ENCODE data around the gene IL17C.
"Not testable (repeated sequence)": the region's sequence is repeated elsewhere in the genome, so short reads cannot be mapped to it uniquely, and the experiment has no call there.

Gene IL17C

GRCh38 chr16:88638323-88639230 lies at the start of gene IL17C:
Gene IL17C (plus strand): TSS chr16:88638572. CDS start chr16:88638642, 70 bp downstream.
- no peak for DNase-seq

- DNase-seq: no peak
These were observed 49.6 kb upstream of the IL17C start for GRCh38 chr16:88588754-88589153.

- no peak for DNase-seq
These were observed 48.9 kb upstream of the IL17C start for GRCh38 chr16:88589441-88589840.

- DNase-seq: no peak
These were observed 46.8 kb upstream of the IL17C start for GRCh38 chr16:88591577-88592021.

GRCh38 chr16:88593061-88593460 lies 45.3 kb upstream of the IL17C start:
- DNase-seq: no peak

GRCh38 chr16:88593489-88593888 lies 44.9 kb upstream of the IL17C start:
- DNase-seq: no peak

- DNase-seq: no peak
These were observed 44.5 kb upstream of the IL17C start for GRCh38 chr16:88593910-88594309.

- no peak for DNase-seq
These were observed 43.3 kb upstream of the IL17C start for GRCh38 chr16:88595101-88595500.

- DNase-seq: no peak
These were observed 42.5 kb upstream of the IL17C start for GRCh38 chr16:88595921-88596320.

GRCh38 chr16:88596483-88596882 lies 41.9 kb upstream of the IL17C start:
- no peak for DNase-seq

GRCh38 chr16:88597856-88598491 lies 40.4 kb upstream of the IL17C start:
- no peak for DNase-seq

GRCh38 chr16:88599092-88599733 lies 39.2 kb upstream of the IL17C start:
- DNase-seq: no peak

- no peak for DNase-seq
These were observed 38.4 kb upstream of the IL17C start for GRCh38 chr16:88599825-88600538.

GRCh38 chr16:88600539-88600896 lies 37.9 kb upstream of the IL17C start:
- DNase-seq: no peak

- no peak for DNase-seq
These were observed 36.9 kb upstream of the IL17C start for GRCh38 chr16:88601313-88602036.

GRCh38 chr16:88602091-88602490 lies 36.3 kb upstream of the IL17C start:
- no peak for DNase-seq

- DNase-seq: no peak
These were observed 32.9 kb upstream of the IL17C start for GRCh38 chr16:88605186-88606147.

GRCh38 chr16:88606148-88606757 lies 32.1 kb upstream of the IL17C start:
- no peak for DNase-seq

GRCh38 chr16:88608076-88608475 lies 30.3 kb upstream of the IL17C start:
- no peak for DNase-seq

GRCh38 chr16:88609426-88609825 lies 28.9 kb upstream of the IL17C start:
- not testable (repeated sequence) for DNase-seq

- DNase-seq: no peak
These were observed 28.3 kb upstream of the IL17C start for GRCh38 chr16:88610080-88610479.
